ENCODE data around the gene TRPM4. TPM values are rescaled to one million over a fixed set of nuclear protein-coding genes. Genes with fewer than 3 reads are reported as not detected.

TRPM4 gene
- total RNA-seq (2014; rRNA removed; shearing (Covaris generic)): 11.6 and 16.5 TPM in 2 replicates
- 25.7 and 30.4 TPM in 2 replicates for polyA plus RNA-seq (2016; fragmentation: Nextera tagmentation; extraction: Ambion mirVana)
- long read RNA-seq, partial matches to known transcripts: 0 of 3 reads
- long read RNA-seq, other reads (novel, unspliced or antisense): 3 of 3 reads

DNA sequence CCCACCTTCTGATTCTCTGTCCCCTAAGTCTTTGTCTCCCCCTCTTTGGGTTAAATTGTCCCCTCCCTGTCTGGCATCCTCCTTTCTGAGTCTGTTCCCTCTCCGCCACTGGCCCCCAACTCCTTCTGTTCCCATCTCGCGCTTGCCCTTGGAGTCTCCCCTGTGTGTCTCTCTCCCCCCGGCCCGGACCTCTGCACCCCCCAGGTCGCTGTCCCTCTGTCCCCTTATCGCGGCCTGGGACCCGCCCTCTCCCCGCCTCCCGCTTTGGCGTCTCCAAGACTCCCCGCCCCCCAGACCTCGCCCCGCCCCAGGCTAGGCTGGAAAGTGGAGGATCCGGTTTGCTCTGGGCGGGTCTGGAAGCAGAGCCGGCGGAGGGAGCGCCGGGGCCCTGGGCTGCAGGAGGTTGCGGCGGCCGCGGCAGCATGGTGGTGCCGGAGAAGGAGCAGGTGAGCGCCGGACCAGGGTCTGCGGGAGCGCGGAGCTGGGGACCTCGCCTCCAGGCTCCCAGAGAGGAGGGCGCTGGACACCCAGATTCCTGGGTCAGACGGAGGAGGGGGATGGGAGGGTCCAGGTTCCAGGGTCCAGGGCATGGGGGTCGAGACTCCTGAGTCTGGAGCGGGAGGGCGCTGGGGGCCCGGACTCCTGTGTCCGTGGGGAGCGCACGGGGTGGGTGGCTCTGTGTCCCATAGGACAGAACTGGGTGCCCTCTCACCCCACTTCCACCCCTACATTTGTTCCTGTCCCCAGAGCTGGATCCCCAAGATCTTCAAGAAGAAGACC, at the start of gene TRPM4:
TSS of gene TRPM4 (plus strand) at position 348 of the 780 bp plus-strand sequence. CDS start at position 423, 75 bp downstream.
- Histone ChIP-seq H3K79me2 (replicated peaks; ENCODE audit: insufficient read depth) (no peaks in the 10 kb centered on the region), H3K4me3 (peak within 1 kb of the TSS; percentile 84), H4K20me1 (replicated peaks; ENCODE audit: insufficient read depth) (no peaks in the 10 kb centered on the region), H3K4me1 (ENCODE audit: insufficient read depth) (peaks cover 14% of the 10 kb centered on the region), H3K27ac (ENCODE audit: low read depth) (no peak within 1 kb of the TSS), H2AFZ (peak within 1 kb of the TSS; percentile 87), H3K4me2 (peak within 1 kb of the TSS; percentile 87), H3K36me3 (ENCODE audit: insufficient read depth) (no peaks in the 10 kb centered on the region), H3F3A (replicated peaks; ENCODE audit: low read depth) (no peaks in the 10 kb centered on the region), H3K9me2 (ENCODE audit: insufficient read depth) (peaks cover 12% of the 10 kb centered on the region), H3K27me3 (ENCODE audit: insufficient read depth) (peaks cover 13% of the 10 kb centered on the region)
- Mint-ChIP-seq H3K4me1 (peaks cover 32% of the 10 kb centered on the region), H3K9me3 (peaks cover 12% of the 10 kb centered on the region; the same call in 2 of the 3 replicates), H3K27me3 (ENCODE audit: insufficient read depth, low read depth, poor library complexity) (peaks cover 27% of the 10 kb centered on the region), H3K27ac (no peak within 1 kb of the TSS), H3K36me3 (ENCODE audit: low read depth) (peaks cover 11% of the 10 kb centered on the region; the same call in 2 of the 3 replicates), H3K4me3 (peak within 1 kb of the TSS; percentile 73)
- ATAC-seq: peak; percentile 95
- TF ChIP-seq ZNF331 (CRISPR knock-in tag; IDR thresholded peaks at IDR 0.05; ENCODE audit: low read depth) (no peak), POLR2AphosphoS5 (IDR thresholded peaks at IDR 0.05; ENCODE audit: low read depth) (peak; percentile 89)
- peak; percentile 97 for DNase-seq (ENCODE audit: low spot score)

DNA sequence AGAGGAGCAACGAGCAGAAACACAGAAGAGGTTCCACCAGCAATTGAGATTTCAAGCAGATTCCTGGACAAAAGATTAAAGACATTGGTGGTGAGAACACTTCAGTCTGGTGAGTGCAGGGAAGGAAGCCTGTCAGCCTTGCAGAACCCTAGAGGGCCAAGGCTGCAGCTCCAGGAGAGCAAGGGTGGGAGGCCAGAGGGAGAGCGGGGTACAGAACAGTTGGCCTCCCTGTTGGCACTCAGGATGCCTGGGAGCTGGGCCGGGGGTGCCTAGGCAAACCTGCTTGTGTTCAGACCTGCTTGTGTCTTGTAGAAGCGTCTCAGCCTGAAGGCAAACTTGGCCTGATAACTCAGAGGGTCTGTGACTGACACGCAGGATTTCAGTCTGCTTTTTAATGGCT, 48.5 kb upstream of the TRPM4 start:
- H3K36me3 Mint-ChIP-seq (ENCODE audit: low read depth): peaks cover 52% of the 10 kb centered on the region
- ATAC-seq (no peak), DNase-seq (ENCODE audit: low spot score) (no peak)
- peak overlapping the region; percentile 85; the same call in 1 of the 2 replicates for H3K27ac Mint-ChIP-seq
- no peak overlapping the region for H3K27ac ChIP-seq (ENCODE audit: low read depth)
- H2AFZ ChIP-seq: no peak overlapping the region
- no peaks in the 10 kb centered on the region; the same call in 1 of the 3 replicates for H3K9me3 Mint-ChIP-seq
- TF ChIP-seq POLR2AphosphoS5 (IDR thresholded peaks at IDR 0.05; ENCODE audit: low read depth) (no peak), CREB1 (CRISPR knock-in tag; IDR thresholded peaks at IDR 0.05; ENCODE audit: low read depth) (no peak), EZH2phosphoT487 (IDR thresholded peaks at IDR 0.05; ENCODE audit: unreplicated experiment) (no peak), STAT1 (IDR thresholded peaks at IDR 0.05; ENCODE audit: unreplicated experiment) (no peak), NANOG (IDR thresholded peaks at IDR 0.05; ENCODE audit: borderline replicate concordance) (no peak), EZH2 (IDR thresholded peaks at IDR 0.05; ENCODE audit: low read depth, unreplicated experiment) (no peak), ZNF331 (CRISPR knock-in tag; IDR thresholded peaks at IDR 0.05; ENCODE audit: low read depth) (no peak), ZNF114 (CRISPR knock-in tag; IDR thresholded peaks at IDR 0.05) (no peak)
- TF ChIP-seq, protein P1, sequence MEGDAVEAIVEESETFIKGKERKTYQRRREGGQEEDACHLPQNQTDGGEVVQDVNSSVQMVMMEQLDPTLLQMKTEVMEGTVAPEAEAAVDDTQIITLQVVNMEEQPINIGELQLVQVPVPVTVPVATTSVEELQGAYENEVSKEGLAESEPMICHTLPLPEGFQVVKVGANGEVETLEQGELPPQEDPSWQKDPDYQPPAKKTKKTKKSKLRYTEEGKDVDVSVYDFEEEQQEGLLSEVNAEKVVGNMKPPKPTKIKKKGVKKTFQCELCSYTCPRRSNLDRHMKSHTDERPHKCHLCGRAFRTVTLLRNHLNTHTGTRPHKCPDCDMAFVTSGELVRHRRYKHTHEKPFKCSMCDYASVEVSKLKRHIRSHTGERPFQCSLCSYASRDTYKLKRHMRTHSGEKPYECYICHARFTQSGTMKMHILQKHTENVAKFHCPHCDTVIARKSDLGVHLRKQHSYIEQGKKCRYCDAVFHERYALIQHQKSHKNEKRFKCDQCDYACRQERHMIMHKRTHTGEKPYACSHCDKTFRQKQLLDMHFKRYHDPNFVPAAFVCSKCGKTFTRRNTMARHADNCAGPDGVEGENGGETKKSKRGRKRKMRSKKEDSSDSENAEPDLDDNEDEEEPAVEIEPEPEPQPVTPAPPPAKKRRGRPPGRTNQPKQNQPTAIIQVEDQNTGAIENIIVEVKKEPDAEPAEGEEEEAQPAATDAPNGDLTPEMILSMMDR (conservative IDR thresholded peaks at IDR 0.05; ENCODE audit: low read depth in 2 of 2): no peak
- no peak overlapping the region for H3K4me3 Mint-ChIP-seq
- peaks cover 36% of the 10 kb centered on the region for H3F3A ChIP-seq (replicated peaks; ENCODE audit: low read depth)
- H3K4me3 ChIP-seq: no peak overlapping the region
- H3K27me3 Mint-ChIP-seq (ENCODE audit: insufficient read depth, low read depth, poor library complexity): peaks cover 21% of the 10 kb centered on the region
- no peak overlapping the region for H3K4me2 ChIP-seq
- H3K4me1 Mint-ChIP-seq: peaks cover 21% of the 10 kb centered on the region
- H3K9me2 ChIP-seq (ENCODE audit: insufficient read depth): no peaks in the 10 kb centered on the region
- no peaks in the 10 kb centered on the region; the same call in 1 of the 2 replicates for H3K4me1 ChIP-seq (ENCODE audit: insufficient read depth)
- no peaks in the 10 kb centered on the region for H3K79me2 ChIP-seq (replicated peaks; ENCODE audit: insufficient read depth)
- no peaks in the 10 kb centered on the region for H3K27me3 ChIP-seq (ENCODE audit: insufficient read depth)
- H3K36me3 ChIP-seq (ENCODE audit: insufficient read depth): 0 out of 2 replicates have a peak, but pooled peaks cover 10% of the 10 kb centered on the region
- H4K20me1 ChIP-seq (replicated peaks; ENCODE audit: insufficient read depth): peaks cover 30% of the 10 kb centered on the region; the same call in 1 of the 2 replicates
